ENCODE measurements around the gene BAIAP2. TPM values are rescaled to one million over a fixed set of nuclear protein-coding genes. Genes with fewer than 3 reads are reported as not detected.

BAIAP2 gene
- total and polyA plus RNA-seq, 2 donors (not counting 1 experiment from before 2014, with no cell fraction given), result 1.3 to 12.0 TPM

GRCh38 chr17:81061027-81061735 lies 26.2 kb downstream of the BAIAP2 start:
- Histone ChIP-seq H3K4me3 (ENCODE audit: control extremely low read depth in 1 of 5, extremely low read depth in 1 of 5, insufficient read depth in 1 of 5, low read depth in 2 of 5, low read length in 4 of 5) (no peak overlapping the region), H3K9ac (ENCODE audit: low read length) (no peak overlapping the region), H4K20me1 (ENCODE audit: control insufficient read depth, insufficient read depth, low read length, poor library complexity, severe bottlenecking) (no peaks in the 10 kb centered on the region), H3K79me2 (ENCODE audit: control insufficient read depth, insufficient read depth, low read length) (no peaks in the 10 kb centered on the region), H3K9me3 (ENCODE audit: control extremely low read depth in 1 of 3, control insufficient read depth in 2 of 3, insufficient read depth in 1 of 3, low read length in 2 of 3) (no peaks in the 10 kb centered on the region), H3K36me3 (replicated peaks in 1 of 2; ENCODE audit: control extremely low read depth in 1 of 2, control insufficient read depth in 1 of 2, extremely low read depth in 1 of 2, insufficient read depth in 2 of 2, low read length in 1 of 2) (no peaks in the 10 kb centered on the region), H2AFZ (ENCODE audit: insufficient read depth, low read depth, low read length, poor library complexity, severe bottlenecking) (no peak overlapping the region), H3K4me2 (replicated peaks; ENCODE audit: low read depth, low read length, poor library complexity, severe bottlenecking) (no peak overlapping the region), H3K4me1 (ENCODE audit: control insufficient read depth in 2 of 2, insufficient read depth in 2 of 2, low read length in 2 of 2) (no peaks in the 10 kb centered on the region), H3K27me3 (replicated peaks in 1 of 4; ENCODE audit: control extremely low read depth in 1 of 4, control insufficient read depth in 3 of 4, insufficient read depth in 4 of 4, low read length in 3 of 4) (no peaks in the 10 kb centered on the region), H3K27ac (ENCODE audit: low read length in 2 of 2) (no peak overlapping the region)
- ATAC-seq (ENCODE audit: low read depth) (no peak), DNase-seq (no peak)
- ChIA-PET CTCF (no interaction called here), POLR2A (no interaction called here)
- no peaks in the 10 kb centered on the region for H3K9me3 Mint-ChIP-seq (ENCODE audit: insufficient read depth)
- WGBS (ENCODE audit: insufficient coverage), result 99% methylated on average over 21 of the region's 28 CpGs
- TF ChIP-seq CTCF (IDR thresholded peaks at IDR 0.05) (no peak), EZH2 (IDR thresholded peaks at IDR 0.05; ENCODE audit: borderline replicate concordance, insufficient read depth, low read depth, low read length, poor library complexity, severe bottlenecking) (no peak)
- no peak overlapping the region for H3K4me3 Mint-ChIP-seq
- intact Hi-C loops (cut with micrococcal nuclease), result no loop called here
- H3K27ac Mint-ChIP-seq, result no peak overlapping the region
- no peaks in the 10 kb centered on the region for H3K4me1 Mint-ChIP-seq
- H3K27me3 Mint-ChIP-seq, result peaks cover 4% of the 10 kb centered on the region

GRCh38 chr17:81062014-81062780 lies 27.2 kb downstream of the BAIAP2 start:
- no peaks in the 10 kb centered on the region for H3K4me1 Mint-ChIP-seq
- Histone ChIP-seq H3K79me2 (ENCODE audit: control insufficient read depth, insufficient read depth, low read length) (no peaks in the 10 kb centered on the region), H3K9me3 (ENCODE audit: control extremely low read depth in 1 of 3, control insufficient read depth in 2 of 3, insufficient read depth in 1 of 3, low read length in 2 of 3) (no peaks in the 10 kb centered on the region), H3K36me3 (replicated peaks in 1 of 2; ENCODE audit: control extremely low read depth in 1 of 2, control insufficient read depth in 1 of 2, extremely low read depth in 1 of 2, insufficient read depth in 2 of 2, low read length in 1 of 2) (no peaks in the 10 kb centered on the region), H3K9ac (ENCODE audit: low read length) (no peak overlapping the region), H3K4me3 (ENCODE audit: control extremely low read depth in 1 of 5, extremely low read depth in 1 of 5, insufficient read depth in 1 of 5, low read depth in 2 of 5, low read length in 4 of 5) (no peak overlapping the region), H4K20me1 (ENCODE audit: control insufficient read depth, insufficient read depth, low read length, poor library complexity, severe bottlenecking) (no peaks in the 10 kb centered on the region), H3K4me1 (ENCODE audit: control insufficient read depth in 2 of 2, insufficient read depth in 2 of 2, low read length in 2 of 2) (no peaks in the 10 kb centered on the region), H3K27ac (ENCODE audit: low read length in 2 of 2) (no peak overlapping the region), H2AFZ (ENCODE audit: insufficient read depth, low read depth, low read length, poor library complexity, severe bottlenecking) (no peak overlapping the region), H3K4me2 (replicated peaks; ENCODE audit: low read depth, low read length, poor library complexity, severe bottlenecking) (no peak overlapping the region), H3K27me3 (replicated peaks in 1 of 4; ENCODE audit: control extremely low read depth in 1 of 4, control insufficient read depth in 3 of 4, insufficient read depth in 4 of 4, low read length in 3 of 4) (no peaks in the 10 kb centered on the region)
- ChIA-PET POLR2A (interaction anchor here (0.7 kb wide), 2 partner anchors 12 to 652 kb away, joined by 3 to 4 read pairs; no protein-coding TSS in a partner anchor), CTCF (no interaction called here)
- no peak overlapping the region for H3K4me3 Mint-ChIP-seq
- DNase-seq (no peak), ATAC-seq (ENCODE audit: low read depth) (no peak)
- WGBS (ENCODE audit: insufficient coverage), result 98% methylated on average over 7 of the region's 19 CpGs
- H3K9me3 Mint-ChIP-seq (ENCODE audit: insufficient read depth), result no peaks in the 10 kb centered on the region
- TF ChIP-seq CTCF (IDR thresholded peaks at IDR 0.05), result no peak
- no peak for TF ChIP-seq EZH2 (IDR thresholded peaks at IDR 0.05; ENCODE audit: borderline replicate concordance, insufficient read depth, low read depth, low read length, poor library complexity, severe bottlenecking)
- peaks cover 4% of the 10 kb centered on the region for H3K27me3 Mint-ChIP-seq
- intact Hi-C loops (cut with micrococcal nuclease), result no loop called here
- no peak overlapping the region for H3K27ac Mint-ChIP-seq
